Skeletal muscle tissue (tissue), 4 donors: ENCODE results near the gene KCNK16. TPM values are rescaled to one million over a fixed set of nuclear protein-coding genes. Genes with fewer than 3 reads are reported as not detected.

Experiments used
- H3K27ac ChIP-seq: one replicate; pipeline ENCODE4 v1.7.0; 2013; ENCODE audit warnings: mild to moderate bottlenecking, low read depth, low read length, inconsistent platforms
- H3K27me3 ChIP-seq, 3 donors: one replicate each; pipeline ENCODE4 v1.7.0; 2013; ENCODE audit warnings: low read length in 3 of 3; ENCODE audit not compliant: control insufficient read depth in 3 of 3, insufficient read depth in 3 of 3
- H3K36me3 ChIP-seq, 3 donors: one replicate each; pipeline ENCODE4 v1.7.0; 2013; ENCODE audit warnings: low read length in 3 of 3; ENCODE audit not compliant: control insufficient read depth in 3 of 3, insufficient read depth in 3 of 3
- H3K4me1 ChIP-seq, 3 donors: one replicate each; pipeline ENCODE4 v1.7.0; 2013; ENCODE audit warnings: low read length in 3 of 3, mild to moderate bottlenecking in 3 of 3; ENCODE audit not compliant: control insufficient read depth in 3 of 3, insufficient read depth in 3 of 3
- H3K4me3 ChIP-seq, 3 donors: one replicate each; pipeline ENCODE4 v1.7.0; 2013; ENCODE audit warnings: low read length in 3 of 3
- H3K9ac ChIP-seq, 3 donors: one replicate each; pipeline ENCODE4 v1.7.0; 2013; ENCODE audit warnings: low read length in 3 of 3, mild to moderate bottlenecking in 3 of 3, moderate library complexity in 2 of 3, low read depth in 1 of 3
- H3K9me3 ChIP-seq, 3 donors: one replicate each; pipeline ENCODE4 v1.7.0; 2013; ENCODE audit warnings: low read length in 3 of 3; ENCODE audit not compliant: control insufficient read depth in 3 of 3
- total RNA-seq: library from RNA; depleted of rRNA; stranded (reverse); fragments of >200 nt; gene quantifications from one replicate; pipeline ENCODE4 v1.2.3, GENCODE V29; 2014
- donor health status: Osteomylitis.

Gene KCNK16
- total RNA-seq, 1 donor from 2014 or later: not detected

DNA sequence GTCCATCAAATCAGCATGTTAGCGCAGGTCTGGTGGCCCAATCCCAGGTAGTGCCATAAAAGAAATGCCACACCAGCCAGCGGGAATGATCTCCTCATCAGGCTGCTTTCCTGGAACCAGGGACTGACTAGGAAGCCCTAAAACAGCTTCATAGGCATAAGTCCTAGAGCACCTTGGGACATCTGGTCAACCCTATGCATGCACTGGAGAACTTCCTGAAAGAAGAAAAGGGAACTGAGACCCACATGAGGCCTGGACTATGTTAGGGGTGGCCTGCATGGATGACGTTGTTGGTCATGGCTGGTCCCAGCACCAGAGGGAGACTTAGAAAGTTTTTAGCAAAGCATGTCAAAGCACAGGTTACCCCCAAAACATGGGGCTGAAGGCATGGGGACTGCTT, 7.6 kb upstream of the KCNK16 start:
- peaks cover 0 to 27% (median 25%) of the 10 kb centered on the region in 3 donors for H3K27me3 ChIP-seq
- no peaks in the 10 kb centered on the region for H3K36me3 ChIP-seq
- no peak overlapping the region for H3K9ac ChIP-seq
- H3K4me3 ChIP-seq: no peak overlapping the region
- H3K4me1 ChIP-seq: peaks cover 0 to 5% (median 0%) of the 10 kb centered on the region in 3 donors
- no peaks in the 10 kb centered on the region for H3K9me3 ChIP-seq
- no peak overlapping the region for H3K27ac ChIP-seq

DNA sequence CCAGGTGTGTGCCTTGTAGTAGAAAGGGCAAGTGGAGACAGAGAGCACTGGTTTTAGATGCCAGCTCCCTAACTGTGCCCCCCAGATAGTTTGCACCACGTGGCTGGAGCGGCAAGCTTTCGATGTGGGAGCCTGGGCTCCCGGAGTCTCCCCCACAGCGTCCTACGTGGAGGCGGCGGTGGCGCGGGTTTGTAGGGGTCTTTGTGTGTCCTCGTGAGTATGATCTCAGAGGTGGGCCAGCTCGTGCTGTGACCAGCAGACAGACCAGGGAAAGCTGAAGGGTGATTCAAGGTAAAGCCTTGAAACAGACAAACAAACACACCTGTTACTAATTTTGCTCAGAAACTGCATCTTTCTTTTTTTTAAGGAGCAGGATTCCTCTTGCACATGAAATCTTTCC, 5.6 kb upstream of the KCNK16 start:
- Histone ChIP-seq H3K4me3 (no peak overlapping the region), H3K9ac (no peak overlapping the region), H3K27me3 (peaks cover 0 to 27% (median 25%) of the 10 kb centered on the region in 3 donors)

GRCh38 chr6:39327507-39327906, 5.0 kb upstream of the KCNK16 start:
- Histone ChIP-seq H3K9ac (no peak overlapping the region), H3K27ac (no peak overlapping the region), H3K27me3 (peaks cover 0 to 27% (median 25%) of the 10 kb centered on the region in 3 donors)

More for the DNA sequence above, 5.6 kb upstream of the KCNK16 start:
- Histone ChIP-seq H3K4me1 (peaks cover 0 to 4% (median 0%) of the 10 kb centered on the region in 3 donors), H3K9me3 (no peaks in the 10 kb centered on the region), H3K36me3 (no peaks in the 10 kb centered on the region), H3K27ac (no peak overlapping the region)

GRCh38 chr6:39321761-39322160, 741 bp downstream of the KCNK16 start:
- H3K4me1 ChIP-seq: no peaks in the 10 kb centered on the region
- no peaks in the 10 kb centered on the region for H3K36me3 ChIP-seq
- no peak overlapping the region for H3K4me3 ChIP-seq
- no peak overlapping the region for H3K27ac ChIP-seq
- no peak overlapping the region for H3K9ac ChIP-seq
- no peaks in the 10 kb centered on the region for H3K9me3 ChIP-seq
- H3K27me3 ChIP-seq: peaks cover 6 to 9% (median 7%) of the 10 kb centered on the region in 3 donors

More at GRCh38 chr6:39327507-39327906, 5.0 kb upstream of the KCNK16 start:
- H3K4me3 ChIP-seq: no peak overlapping the region
- H3K36me3 ChIP-seq: no peaks in the 10 kb centered on the region
- H3K9me3 ChIP-seq: no peaks in the 10 kb centered on the region
- peaks cover 0 to 4% (median 0%) of the 10 kb centered on the region in 3 donors for H3K4me1 ChIP-seq

DNA sequence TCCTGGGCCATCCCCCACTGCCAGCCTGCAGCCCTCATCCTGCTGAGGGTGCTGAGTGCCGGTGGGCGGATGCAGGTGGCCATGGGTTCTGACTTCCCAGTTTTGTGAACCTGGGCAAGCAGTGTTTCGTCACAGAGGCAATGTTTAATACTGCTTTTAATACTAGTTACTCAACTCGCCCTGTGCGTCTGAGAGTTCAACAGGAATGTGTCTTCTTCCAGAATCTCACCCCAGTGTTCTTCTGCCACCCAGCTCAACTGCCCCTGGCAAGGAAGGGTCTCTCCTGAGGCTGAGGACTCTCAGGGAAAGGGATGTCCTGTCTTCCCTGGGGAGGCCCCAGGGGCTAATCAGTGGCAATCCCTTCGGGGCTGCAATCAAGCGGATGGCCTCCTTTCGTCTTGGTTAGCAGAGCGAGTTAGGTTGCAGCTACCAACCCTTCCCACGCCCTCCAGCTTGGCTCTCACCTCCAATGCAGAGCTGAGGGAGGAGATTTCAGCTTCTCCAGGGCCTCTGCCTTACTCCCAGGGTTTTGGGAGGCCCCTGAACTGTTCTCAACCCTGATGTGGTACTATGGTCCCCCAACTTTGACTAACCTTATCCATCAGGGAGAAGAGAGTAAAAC, 2.0 kb downstream of the KCNK16 start:
- H3K27ac ChIP-seq: no peak overlapping the region

DNA sequence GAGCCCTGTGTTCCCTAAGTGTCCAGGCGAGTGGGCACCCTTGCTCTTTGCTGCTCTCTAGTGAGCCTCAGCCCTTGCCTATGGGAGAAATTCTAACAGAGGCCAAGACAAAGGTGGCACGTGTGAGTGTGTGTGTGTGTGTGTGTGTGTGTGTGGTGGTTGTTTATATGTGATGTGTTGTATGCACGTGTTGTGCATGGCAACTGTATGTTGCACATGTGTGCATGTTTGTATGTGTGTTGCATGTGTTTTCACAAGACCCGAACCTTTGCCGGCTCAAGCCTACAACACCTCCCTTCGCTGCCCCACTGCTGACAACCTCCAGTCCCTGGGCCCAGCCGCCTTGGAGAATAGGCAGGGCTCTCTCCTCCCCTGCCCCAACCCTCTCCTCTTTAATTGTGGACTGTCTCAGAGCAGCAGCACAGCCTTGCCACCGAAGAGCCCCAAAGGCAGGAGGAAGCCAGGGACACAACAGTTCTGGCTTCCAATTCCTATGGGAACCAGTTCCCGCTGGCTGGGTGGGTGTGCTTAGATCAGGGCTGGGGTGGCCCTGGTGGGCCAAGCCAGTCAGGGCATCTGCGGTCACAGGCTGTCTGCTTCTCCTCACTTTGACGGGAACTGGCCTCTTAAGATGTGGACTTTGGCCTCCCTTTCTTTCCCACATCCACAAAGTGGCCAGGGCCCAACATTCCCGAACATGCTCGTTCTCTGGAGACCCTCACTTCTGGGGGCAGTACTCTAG, 2.7 kb downstream of the KCNK16 start:
- H3K4me3 ChIP-seq: no peak overlapping the region
- H3K27ac ChIP-seq: no peak overlapping the region
- no peaks in the 10 kb centered on the region for H3K4me1 ChIP-seq
- H3K36me3 ChIP-seq: no peaks in the 10 kb centered on the region
- no peaks in the 10 kb centered on the region for H3K9me3 ChIP-seq
- peaks cover 4 to 17% (median 10%) of the 10 kb centered on the region in 3 donors for H3K27me3 ChIP-seq
- H3K9ac ChIP-seq: no peak overlapping the region

More for the DNA sequence above, 2.0 kb downstream of the KCNK16 start:
- Histone ChIP-seq H3K36me3 (no peaks in the 10 kb centered on the region), H3K9ac (no peak overlapping the region), H3K9me3 (no peaks in the 10 kb centered on the region), H3K27me3 (peaks cover 0 to 10% (median 6%) of the 10 kb centered on the region in 3 donors), H3K4me3 (no peak overlapping the region), H3K4me1 (no peaks in the 10 kb centered on the region)

DNA sequence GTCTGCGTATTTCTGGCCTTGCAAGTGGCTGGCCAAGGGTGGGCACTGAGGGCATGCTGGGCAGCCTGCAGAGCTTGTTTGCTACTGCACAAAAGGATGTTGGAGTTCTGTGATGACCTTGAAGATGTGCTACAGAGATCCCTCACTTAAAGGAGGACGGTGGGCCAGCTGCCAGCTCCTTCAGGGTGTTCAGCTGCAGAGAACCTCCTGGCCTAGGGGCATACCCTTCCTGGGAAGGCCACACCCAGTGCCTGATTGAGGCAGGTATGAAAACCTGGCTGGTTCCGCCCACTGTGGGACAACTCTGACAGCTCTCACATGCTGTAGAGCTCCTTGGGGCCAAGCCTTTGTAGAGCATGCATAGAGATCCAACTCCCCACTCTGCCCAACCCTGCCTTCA, 5.2 kb downstream of the KCNK16 start:
- Histone ChIP-seq H3K27me3 (peaks cover 27 to 37% (median 34%) of the 10 kb centered on the region in 3 donors), H3K36me3 (no peaks in the 10 kb centered on the region), H3K4me1 (peaks cover 11 to 17% (median 14%) of the 10 kb centered on the region in 3 donors), H3K27ac (no peak overlapping the region), H3K9me3 (no peaks in the 10 kb centered on the region), H3K9ac (no peak overlapping the region), H3K4me3 (no peak overlapping the region)

GRCh38 chr6:39314273-39314795, 8.2 kb downstream of the KCNK16 start, which contains the start of gene KCNK17:
KCNK17 (minus strand) TSS chr6:39314419; CDS start chr6:39314320, 99 bp downstream.
- Histone ChIP-seq H3K27ac (no peak within 1 kb of the TSS), H3K9me3 (no peaks in the 10 kb centered on the region), H3K4me3 (peak within 1 kb of the TSS in 1 of 3 donors; percentile 41), H3K9ac (no peak within 1 kb of the TSS), H3K36me3 (no peaks in the 10 kb centered on the region), H3K4me1 (peaks cover 11 to 18% (median 16%) of the 10 kb centered on the region in 3 donors), H3K27me3 (peaks cover 31 to 58% (median 47%) of the 10 kb centered on the region in 3 donors)

DNA sequence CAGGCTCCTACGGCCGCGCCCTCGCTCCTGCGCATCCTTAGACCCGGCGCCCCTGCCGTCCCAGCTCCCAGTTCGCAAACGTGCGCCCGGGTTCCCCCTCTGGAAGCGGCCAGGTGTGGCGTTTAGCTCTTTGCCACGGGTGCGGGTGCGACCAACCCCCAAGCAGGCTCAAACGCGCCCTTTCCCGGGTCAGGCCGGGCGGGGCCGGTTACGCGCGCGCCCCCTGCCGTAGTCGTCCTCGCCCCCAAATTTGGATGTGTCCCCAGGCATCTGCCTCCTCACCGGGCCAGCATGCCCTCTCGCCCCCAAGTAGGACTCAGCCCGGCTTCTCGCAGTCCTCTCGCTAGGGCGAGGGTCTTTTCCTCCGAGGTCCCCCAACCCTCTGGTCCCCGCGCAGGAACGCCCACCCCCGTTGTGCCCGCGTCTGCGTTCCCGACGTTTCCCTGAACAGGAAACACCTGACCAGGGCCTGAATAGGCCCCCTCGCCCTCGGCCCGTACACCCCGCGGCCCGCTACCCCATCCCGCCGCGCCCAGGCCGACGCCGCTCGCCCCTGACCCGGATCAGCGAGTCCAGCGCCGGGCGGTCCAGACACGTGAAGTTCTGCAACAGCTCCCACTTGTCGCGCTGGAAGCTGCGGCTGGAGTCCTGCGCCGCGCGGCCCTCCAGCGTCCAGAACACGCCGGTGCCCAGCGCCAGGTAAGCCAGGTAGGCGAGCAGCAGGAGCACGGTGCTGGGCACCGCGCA, 8.8 kb downstream of the KCNK16 start:
- H3K36me3 ChIP-seq: no peaks in the 10 kb centered on the region

More for the DNA sequence above, 8.8 kb downstream of the KCNK16 start:
- Histone ChIP-seq H3K4me1 (peaks cover 11 to 18% (median 16%) of the 10 kb centered on the region in 3 donors), H3K27me3 (peaks cover 31 to 59% (median 47%) of the 10 kb centered on the region in 3 donors), H3K4me3 (peak overlapping the region in 1 of 3 donors; percentile 41), H3K27ac (no peak overlapping the region), H3K9me3 (no peaks in the 10 kb centered on the region), H3K9ac (no peak overlapping the region)
